HepG2 (cell line): ENCODE data around the gene FAM118A. TPM values are rescaled to one million over a fixed set of nuclear protein-coding genes. Genes with fewer than 3 reads are reported as not detected.

Experiments used
- AGO2 ChIP-seq: fragments of 200-400 bp; formaldehyde crosslinking; optimal IDR thresholded peaks from 2 replicates; pipeline ENCODE3; 2017; ENCODE audit warnings: mild to moderate bottlenecking, low read depth, low read length, moderate library complexity
- AKAP8 ChIP-seq: sonication (generic); formaldehyde crosslinking; IDR thresholded peaks from 2 replicates; pipeline ENCODE4 v1.5.1; 2020; ENCODE audit warnings: mild to moderate bottlenecking, missing genetic modification reagents
- ATF4 ChIP-seq, 2 experiments: fragments of 450-650 bp in 1 of 2; sonication (generic) in 1 of 2; formaldehyde crosslinking; IDR thresholded peaks; 2 replicates each; pipeline versions ENCODE4 v1.5.0 to v1.8.0; 2020 to 2022; ENCODE audit warnings: mild to moderate bottlenecking in 1 of 2, missing genetic modification reagents in 1 of 2
- ATRX ChIP-seq: sonication (generic); formaldehyde crosslinking; IDR thresholded peaks from 2 replicates; pipeline ENCODE4 v1.4.0; 2020; ENCODE audit warnings: missing genetic modification reagents, borderline replicate concordance
- CBX1 ChIP-seq: IDR thresholded peaks from one replicate; pipeline ENCODE4 v1.6.1; 2016; ENCODE audit warnings: antibody characterized with exemption, low read depth
- CEBPB ChIP-seq: IDR thresholded peaks from 2 replicates; pipeline ENCODE4 v1.6.1; 2011; ENCODE audit warnings: low read depth, low read length, improper control_type of control experiment, borderline replicate concordance
- DRAP1 ChIP-seq: IDR thresholded peaks from 2 replicates; pipeline ENCODE4 v1.6.1; 2016; ENCODE audit warnings: missing genetic modification reagents, missing compliant biosample characterization
- GPN1 ChIP-seq: sonication (generic); formaldehyde crosslinking; IDR thresholded peaks from 2 replicates; pipeline ENCODE4 v1.5.1; 2020; ENCODE audit warnings: missing genetic modification reagents, borderline replicate concordance
- KDM6A ChIP-seq: IDR thresholded peaks from 2 replicates; pipeline ENCODE4 v1.6.1; 2016; ENCODE audit warnings: low read depth
- MIER3 ChIP-seq: IDR thresholded peaks from 2 replicates; pipeline ENCODE4 v1.6.1; 2016; ENCODE audit warnings: missing compliant biosample characterization, borderline replicate concordance
- REXO4 ChIP-seq: sonication (generic); formaldehyde crosslinking; IDR thresholded peaks from 2 replicates; pipeline ENCODE4 v1.8.0; 2022; ENCODE audit warnings: missing genetic modification reagents, mild to moderate bottlenecking, borderline replicate concordance
- RFX1 ChIP-seq: fragments of 450-650 bp; IDR thresholded peaks from 2 replicates; pipeline ENCODE4 v1.6.1; 2017
- RFX5 ChIP-seq: IDR thresholded peaks from 2 replicates; pipeline ENCODE4 v1.6.1; 2011; ENCODE audit warnings: low read depth, low read length, improper control_type of control experiment
- TERF1 ChIP-seq: sonication (generic); formaldehyde crosslinking; IDR thresholded peaks from 2 replicates; pipeline ENCODE4 v1.8.0; 2022; ENCODE audit warnings: mild to moderate bottlenecking, missing genetic modification reagents, moderate library complexity
- TIGD3 ChIP-seq: sonication (generic); formaldehyde crosslinking; IDR thresholded peaks from 2 replicates; pipeline ENCODE4 v1.5.1; 2020; ENCODE audit warnings: mild to moderate bottlenecking, missing genetic modification reagents, borderline replicate concordance
- ZFP82 ChIP-seq: sonication (generic); formaldehyde crosslinking; IDR thresholded peaks from 2 replicates; pipeline ENCODE4 v1.5.1; 2020; ENCODE audit warnings: mild to moderate bottlenecking, missing genetic modification reagents, borderline replicate concordance
- ZNF33A ChIP-seq: sonication (generic); formaldehyde crosslinking; IDR thresholded peaks from 2 replicates; pipeline ENCODE4 v1.5.1; 2020; ENCODE audit warnings: missing genetic modification reagents, mild to moderate bottlenecking, moderate library complexity, borderline replicate concordance
- ZNF33B ChIP-seq: sonication (generic); formaldehyde crosslinking; IDR thresholded peaks from 2 replicates; pipeline ENCODE4 v1.5.1; 2020; ENCODE audit warnings: mild to moderate bottlenecking, missing genetic modification reagents
- ZNF431 ChIP-seq: sonication (generic); formaldehyde crosslinking; IDR thresholded peaks from 2 replicates; pipeline ENCODE4 v1.9.0; 2022; ENCODE audit warnings: missing genetic modification reagents, low read depth, mild to moderate bottlenecking, borderline replicate concordance
- ZNF652 ChIP-seq: IDR thresholded peaks from 2 replicates; pipeline ENCODE4 v1.6.1; 2016; ENCODE audit warnings: low read depth, borderline replicate concordance
- ZNF746 ChIP-seq: sonication (generic); formaldehyde crosslinking; IDR thresholded peaks from 2 replicates; pipeline ENCODE4 v1.8.0; 2022; ENCODE audit warnings: mild to moderate bottlenecking, missing genetic modification reagents
- ZNF761 ChIP-seq: sonication (generic); formaldehyde crosslinking; conservative IDR thresholded peaks from 2 replicates; pipeline ENCODE4 v1.4.0; 2020; ENCODE audit warnings: mild to moderate bottlenecking, missing genetic modification reagents
- ZNF768 ChIP-seq: sonication (generic); formaldehyde crosslinking; IDR thresholded peaks from 2 replicates; pipeline ENCODE4 v1.4.0; 2020; ENCODE audit warnings: missing genetic modification reagents
- ZNF782 ChIP-seq: sonication (generic); formaldehyde crosslinking; IDR thresholded peaks from 2 replicates; pipeline ENCODE4 v1.4.0; 2020; ENCODE audit warnings: missing genetic modification reagents, mild to moderate bottlenecking, borderline replicate concordance
- ZNF891 ChIP-seq: sonication (generic); formaldehyde crosslinking; IDR thresholded peaks from 2 replicates; pipeline ENCODE4 v1.5.0; 2020; ENCODE audit warnings: mild to moderate bottlenecking, missing genetic modification reagents
- polyA plus RNA-seq, 8 experiments: library from polyadenylated mRNA; depleted of rRNA in 3 of 8; stranded (reverse) in 7 of 8; unstranded in 1 of 8; fragments of >200 nt; fragmentation: Illumina TruSeq in 4 of 8; extraction: Trizol in 4 of 8; gene quantifications; 2 replicates each; pipeline versions ENCODE4 v1.2.1 to v1.2.3, GENCODE V29; 2011 to 2016; ENCODE audit warnings: low read depth in 4 of 8, missing spikeins in 1 of 8, mixed read lengths in 1 of 8; ENCODE audit not compliant: insufficient read depth in 1 of 8
- total RNA-seq, 5 experiments: library from RNA; depleted of rRNA; stranded (reverse); fragments of >200 nt; fragmentation: Illumina TruSeq; extraction: Trizol; gene quantifications; 2 replicates each; pipeline ENCODE4 v1.2.3, GENCODE V29; 2016; ENCODE audit warnings: low read depth in 1 of 5

FAM118A gene
- total and polyA plus RNA-seq, 2 of the 13 experiments (the other 11 are each of a cell fraction or from before 2014, with no cell fraction given): 36.7 to 48.2 TPM

GRCh38 chr22:45285263-45286058, 24.3 kb upstream of the FAM118A start (continued):
- peak; percentile 37; the same call in 1 of the 2 replicates for TF ChIP-seq AKAP8 (CRISPR knock-in tag)
- TF ChIP-seq RFX5: no peak
- TF ChIP-seq ZNF431 (CRISPR knock-in tag): no peak
- no peak for TF ChIP-seq CBX1
- no peak for TF ChIP-seq TERF1 (CRISPR knock-in tag)
- TF ChIP-seq TIGD3 (CRISPR knock-in tag): no peak
- TF ChIP-seq ATF4 (CRISPR knock-in tag; IDR thresholded peaks at IDR 0.05): no peak
- TF ChIP-seq MIER3 (CRISPR knock-in tag): no peak; the same call in 1 of the 2 replicates
- TF ChIP-seq ZNF33B (CRISPR knock-in tag): no peak
- no peak for TF ChIP-seq AGO2
- TF ChIP-seq ZNF768 (CRISPR knock-in tag): no peak
- TF ChIP-seq ZNF761: no peak
- no peak for TF ChIP-seq ZNF891 (CRISPR knock-in tag)
- TF ChIP-seq ATRX (CRISPR knock-in tag): no peak
- no peak for TF ChIP-seq ZNF782
- TF ChIP-seq ZFP82 (CRISPR knock-in tag): no peak
- no peak for TF ChIP-seq RFX1
- no peak for TF ChIP-seq KDM6A (CRISPR knock-in tag)
- no peak for TF ChIP-seq GPN1 (CRISPR knock-in tag)
- TF ChIP-seq CEBPB: no peak
- no peak for TF ChIP-seq DRAP1 (CRISPR knock-in tag)
- TF ChIP-seq ZNF33A (CRISPR knock-in tag): no peak
- TF ChIP-seq ZNF746 (CRISPR knock-in tag): no peak
- no peak for TF ChIP-seq ZNF652 (CRISPR knock-in tag)
- TF ChIP-seq REXO4: no peak
